HG03469 (cell line): Measurements from ENCODE around the gene HAUS6.
"Not testable (repeated sequence)": the region's sequence is repeated elsewhere in the genome, so short reads cannot be mapped to it uniquely, and the experiment has no call there.

ENCODE experiments used
- ATAC-seq: cut with Tn5 transposase; IDR thresholded peaks from one replicate; pipeline ENCODE4 v1.9.1; 2021; ENCODE audit warnings: mild to moderate bottlenecking, moderate library complexity, moderate number of reproducible peaks; ENCODE audit not compliant: unreplicated experiment

The HAUS6 gene

GRCh38 chr9:19117039-19117716 lies 14.5 kb upstream of the HAUS6 start:
- no peak for ATAC-seq

- no peak for ATAC-seq
These were observed 13.5 kb upstream of the HAUS6 start for GRCh38 chr9:19116107-19116790.

- no peak for ATAC-seq
These were observed 12.1 kb upstream of the HAUS6 start for GRCh38 chr9:19114680-19115270.

- ATAC-seq = no peak
These were observed 11.4 kb upstream of the HAUS6 start for GRCh38 chr9:19113964-19114679.

- ATAC-seq = not testable (repeated sequence)
These were observed 10.4 kb upstream of the HAUS6 start for GRCh38 chr9:19113064-19113611.

GRCh38 chr9:19108038-19108437 lies 5.3 kb upstream of the HAUS6 start:
- no peak for ATAC-seq

GRCh38 chr9:19104515-19105282 lies 2.0 kb upstream of the HAUS6 start:
- no peak for ATAC-seq

- no peak for ATAC-seq
These were observed 498 bp downstream of the HAUS6 start for GRCh38 chr9:19102181-19102630.

- ATAC-seq = no peak
These were observed 1.5 kb downstream of the HAUS6 start for GRCh38 chr9:19101203-19101602.

- ATAC-seq = not testable (repeated sequence)
These were observed 5.3 kb downstream of the HAUS6 start for GRCh38 chr9:19097431-19097830.

- no peak for ATAC-seq
These were observed 15.4 kb downstream of the HAUS6 start for GRCh38 chr9:19087106-19088000.

GRCh38 chr9:19085295-19085694 lies 17.4 kb downstream of the HAUS6 start:
- no peak for ATAC-seq

- ATAC-seq = no peak
These were observed 27.9 kb downstream of the HAUS6 start for GRCh38 chr9:19074836-19075235.

GRCh38 chr9:19074229-19074628 lies 28.5 kb downstream of the HAUS6 start:
- ATAC-seq = no peak

GRCh38 chr9:19057033-19057432 lies 45.7 kb downstream of the HAUS6 start:
- ATAC-seq = no peak

GRCh38 chr9:19050637-19051591 lies 51.8 kb downstream of the HAUS6 start:
- no peak for ATAC-seq

GRCh38 chr9:19049917-19050636 lies 52.6 kb downstream of the HAUS6 start:
- ATAC-seq = no peak
